GM18868 (cell line): ENCODE results near the gene EFCAB11.
"Not testable (repeated sequence)": the region's sequence is repeated elsewhere in the genome, so short reads cannot be mapped to it uniquely, and the experiment has no call there.

Experiments used
- ATAC-seq: cut with Tn5 transposase; IDR thresholded peaks from one replicate; pipeline ENCODE4 v1.9.1; 2021; ENCODE audit warnings: mild to moderate bottlenecking, moderate library complexity; ENCODE audit not compliant: unreplicated experiment

Gene EFCAB11

DNA sequence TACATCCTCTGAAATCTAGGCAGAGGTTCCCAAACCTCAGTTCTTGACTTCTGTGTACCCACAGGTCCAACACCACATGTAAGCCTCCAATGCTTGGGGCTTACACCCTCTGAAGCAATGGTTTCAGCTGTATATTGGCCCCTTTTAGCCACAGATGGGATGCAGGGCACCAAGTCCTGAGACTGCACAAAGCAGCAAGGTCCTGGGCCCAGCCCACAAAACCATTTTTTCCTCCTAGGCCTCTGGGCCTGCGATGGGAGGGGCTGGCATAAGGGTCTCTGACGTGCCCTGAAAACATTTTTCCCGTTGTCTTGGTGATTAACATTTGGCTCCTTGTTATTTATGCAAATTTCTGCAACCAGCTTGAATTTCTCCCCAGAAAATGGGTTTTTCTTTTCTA lies 80.4 kb downstream of the EFCAB11 start:
- ATAC-seq: not testable (repeated sequence)

DNA sequence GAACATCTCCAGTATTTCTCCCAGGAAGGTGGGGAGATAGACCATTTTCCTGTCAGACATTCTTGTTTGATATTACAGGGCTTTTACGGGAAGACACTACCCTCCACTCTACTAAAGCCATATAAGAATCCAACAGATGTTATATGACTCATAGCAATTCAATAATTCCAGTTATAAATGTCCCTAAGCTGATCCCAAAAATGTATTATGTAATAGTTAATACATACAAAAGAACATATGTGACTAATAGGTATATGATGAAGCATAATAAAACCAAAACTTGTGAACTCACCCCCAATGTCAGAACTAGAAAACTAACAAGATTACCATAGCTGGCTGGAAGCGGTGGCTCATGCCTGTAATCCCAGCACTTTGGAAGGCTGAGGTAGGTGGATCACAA lies 84.2 kb downstream of the EFCAB11 start:
- ATAC-seq: no peak

DNA sequence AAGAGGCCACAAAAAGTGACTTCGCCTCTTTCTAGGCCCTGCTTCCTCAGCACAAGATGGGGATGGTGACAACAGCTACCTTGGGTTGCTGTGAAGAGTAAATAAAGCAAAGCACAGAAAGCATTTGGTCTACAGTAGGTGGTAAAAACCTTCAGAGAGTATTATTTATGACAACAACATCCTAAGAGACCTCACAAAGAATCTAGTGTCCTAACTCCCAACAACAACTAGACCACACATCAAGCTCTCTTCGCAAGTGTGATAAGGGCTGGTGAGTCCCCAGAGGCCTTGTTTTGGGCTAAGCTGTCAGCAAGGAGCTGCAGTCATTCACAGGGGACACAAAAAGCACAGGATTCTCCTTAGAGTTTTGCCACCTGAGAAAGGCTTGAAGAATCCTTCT lies 84.9 kb downstream of the EFCAB11 start:
- no peak for ATAC-seq

DNA sequence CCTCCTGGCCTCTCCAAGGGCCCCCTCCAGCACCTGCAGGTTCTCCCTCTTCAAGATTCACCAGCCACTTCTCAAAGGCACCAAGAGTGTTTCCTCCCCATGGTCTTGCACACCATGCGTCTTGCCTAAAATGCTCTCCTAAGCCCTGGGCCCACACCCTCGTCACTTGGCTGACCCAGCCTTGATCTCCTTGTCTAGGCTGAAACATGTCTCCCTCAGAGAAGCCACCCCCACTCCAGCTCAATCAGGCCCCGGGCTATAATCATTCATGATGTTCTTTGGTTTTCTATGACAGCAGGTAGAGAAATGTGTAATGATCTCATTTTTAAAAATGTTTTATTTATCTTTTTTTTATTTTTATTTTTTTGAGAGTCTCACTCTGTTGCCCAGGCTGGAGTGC lies 88.1 kb downstream of the EFCAB11 start:
- no peak for ATAC-seq

DNA sequence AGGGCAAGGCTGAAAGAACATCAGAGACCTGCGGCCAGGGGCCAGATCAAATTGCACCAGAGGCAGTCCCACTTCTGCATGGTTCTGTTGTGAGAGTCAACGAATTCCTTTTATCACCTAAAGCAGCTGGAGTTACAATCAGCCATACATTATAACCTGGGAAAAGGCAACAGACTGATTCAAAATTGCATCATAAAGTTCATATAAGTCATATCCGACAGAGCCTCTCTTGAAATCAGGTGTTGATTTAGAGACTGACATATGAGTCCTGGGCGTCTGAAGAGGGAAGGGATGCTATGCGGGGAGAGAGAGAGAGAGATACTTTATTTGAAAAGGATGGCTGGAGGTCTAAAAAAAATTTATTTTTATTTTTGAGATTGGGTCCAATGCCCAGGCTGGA lies 89.4 kb downstream of the EFCAB11 start:
- ATAC-seq: no peak

DNA sequence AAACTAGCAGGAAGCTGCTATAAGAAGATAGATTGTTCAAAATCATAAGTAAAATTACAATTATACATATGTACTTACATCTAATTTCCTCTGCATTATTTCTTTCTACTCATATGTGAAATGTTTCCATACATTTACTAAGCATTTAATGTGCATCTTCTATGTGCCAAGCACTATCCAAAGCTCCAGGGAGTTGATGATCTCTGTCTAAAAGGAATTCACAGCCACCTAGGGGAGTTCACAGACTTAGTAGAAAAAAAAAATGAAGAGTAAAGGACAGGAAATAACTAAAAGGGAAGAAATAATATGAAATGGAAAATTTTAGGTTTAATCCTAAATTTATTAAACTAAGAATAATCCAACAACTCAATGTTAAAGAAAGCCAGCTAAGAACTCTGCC lies 91.7 kb downstream of the EFCAB11 start:
- ATAC-seq: no peak

DNA sequence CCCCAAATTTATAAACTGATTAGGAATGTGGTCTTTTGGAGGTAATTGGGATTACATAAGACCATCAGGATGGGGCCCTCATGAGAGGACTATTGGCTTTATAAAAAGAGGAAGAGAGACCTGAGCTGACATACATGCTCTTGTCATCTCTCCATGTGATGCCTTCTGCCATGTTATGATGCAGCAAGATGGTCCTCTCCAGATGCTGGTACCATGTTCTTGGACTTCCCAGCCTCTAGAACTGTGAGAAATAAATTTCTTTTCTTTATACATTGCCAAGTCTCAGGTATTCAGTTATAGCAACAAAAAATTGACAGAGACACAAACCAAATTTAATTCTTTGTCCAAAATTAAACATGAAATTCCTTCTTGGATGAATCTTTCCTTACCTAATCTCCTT lies 92.9 kb downstream of the EFCAB11 start:
- ATAC-seq: no peak

DNA sequence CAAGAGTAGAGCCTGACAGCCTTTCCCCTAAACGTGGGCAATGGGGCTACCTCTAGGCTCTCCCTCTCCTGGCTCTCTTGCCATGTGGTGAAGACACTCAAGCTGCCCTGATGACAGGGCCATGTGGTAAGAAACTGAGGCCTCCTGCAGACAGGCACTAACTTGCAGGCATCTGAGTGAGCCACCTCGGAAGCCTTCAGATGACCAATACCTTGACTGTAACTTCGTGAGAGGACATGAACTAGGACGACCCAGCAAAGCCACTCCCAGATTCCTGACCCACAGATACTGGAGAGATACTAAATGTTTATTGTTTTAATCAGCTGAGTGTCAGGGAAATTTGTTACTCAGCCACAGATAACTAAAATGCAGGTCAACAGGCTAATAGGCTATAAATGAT lies 96.4 kb downstream of the EFCAB11 start:
- no peak for ATAC-seq

DNA sequence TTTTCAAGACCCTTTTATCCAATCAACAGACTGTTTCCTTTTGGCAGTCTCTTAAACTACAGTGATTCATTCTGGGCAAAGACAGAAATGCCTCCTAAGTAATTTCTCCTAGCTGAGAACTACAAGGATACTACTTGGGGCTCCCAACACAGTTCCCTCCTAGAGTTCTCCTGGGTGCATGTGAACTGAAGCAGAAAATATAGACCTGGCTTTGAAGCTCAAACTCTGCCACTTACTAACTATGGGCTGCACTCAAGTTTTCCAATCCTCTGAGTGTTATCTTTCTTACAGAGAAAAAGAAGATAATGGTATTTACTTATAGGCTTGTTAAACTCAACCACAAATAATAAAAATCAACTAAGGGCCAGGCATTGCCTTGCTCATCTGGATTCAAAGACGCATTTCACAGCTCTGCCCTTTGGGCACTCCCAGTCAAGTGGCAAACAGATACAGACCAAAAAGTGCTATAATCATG lies 97.6 kb downstream of the EFCAB11 start:
- ATAC-seq: no peak

DNA sequence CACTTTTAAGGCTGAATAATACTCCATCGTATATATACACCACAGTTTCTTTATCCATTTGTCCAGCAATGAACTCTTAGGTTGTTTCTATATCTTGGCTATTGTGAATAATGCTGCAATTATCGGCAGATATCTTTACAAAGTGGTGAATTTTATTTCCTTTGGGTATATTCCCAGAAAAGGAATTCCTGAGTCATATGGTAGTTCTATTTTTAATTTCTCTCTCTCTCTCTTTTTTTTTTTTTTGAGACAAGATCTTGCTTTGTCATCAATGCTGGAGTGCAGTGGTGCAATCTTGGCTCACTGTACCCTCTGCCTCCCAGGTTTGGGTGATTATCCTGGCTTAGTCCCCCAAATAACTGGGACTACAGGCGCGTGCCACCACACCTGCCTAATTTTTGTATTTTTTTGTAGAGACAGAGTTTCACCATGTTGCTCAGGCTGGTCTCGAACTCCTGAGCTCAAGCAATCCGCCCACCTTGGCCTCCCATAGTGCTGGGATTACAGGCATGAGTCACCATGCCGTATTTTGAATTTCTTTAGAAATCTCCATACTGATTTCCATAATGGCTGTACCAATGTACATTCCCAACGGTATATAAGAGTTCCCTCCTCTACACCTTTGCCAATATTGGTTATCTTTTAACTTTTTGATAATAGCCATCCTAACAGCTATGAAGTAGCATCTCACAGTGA lies 98.4 kb downstream of the EFCAB11 start:
- ATAC-seq: no peak

DNA sequence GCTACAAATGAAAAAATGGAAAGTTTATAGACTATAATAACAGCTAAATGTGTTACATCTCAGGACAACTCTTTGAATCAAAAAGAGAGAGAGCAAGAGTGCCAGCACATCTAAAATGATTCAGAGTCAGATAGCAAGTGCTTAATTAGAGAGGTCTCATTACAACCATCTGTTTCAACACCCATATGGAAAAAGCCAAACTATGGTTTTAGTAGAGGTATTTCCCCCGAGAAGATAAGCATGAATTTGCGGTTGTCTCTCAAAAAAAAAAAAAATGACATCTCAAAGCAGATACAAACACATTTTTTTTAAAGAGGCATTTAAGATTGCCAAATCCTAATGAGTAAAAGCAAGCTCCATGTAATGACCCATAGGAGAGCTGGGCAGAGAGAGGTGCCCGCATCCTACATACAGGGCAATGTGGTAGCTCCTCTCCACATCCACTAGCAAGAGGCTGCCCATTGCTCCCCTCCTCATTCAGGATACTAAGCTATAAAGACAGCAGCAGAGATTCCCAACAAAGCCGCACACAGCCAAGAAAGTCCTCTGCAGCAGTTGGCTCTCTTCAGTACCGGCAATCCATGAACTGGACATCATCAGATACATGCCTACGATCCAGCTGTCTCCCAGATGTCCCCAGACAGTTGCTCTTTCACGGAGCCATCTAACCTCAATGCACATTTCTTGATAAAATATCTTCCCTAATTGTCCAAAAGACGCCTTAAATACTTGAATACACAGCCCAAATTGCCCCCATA lies 100.4 kb downstream of the EFCAB11 start:
- ATAC-seq: no peak

DNA sequence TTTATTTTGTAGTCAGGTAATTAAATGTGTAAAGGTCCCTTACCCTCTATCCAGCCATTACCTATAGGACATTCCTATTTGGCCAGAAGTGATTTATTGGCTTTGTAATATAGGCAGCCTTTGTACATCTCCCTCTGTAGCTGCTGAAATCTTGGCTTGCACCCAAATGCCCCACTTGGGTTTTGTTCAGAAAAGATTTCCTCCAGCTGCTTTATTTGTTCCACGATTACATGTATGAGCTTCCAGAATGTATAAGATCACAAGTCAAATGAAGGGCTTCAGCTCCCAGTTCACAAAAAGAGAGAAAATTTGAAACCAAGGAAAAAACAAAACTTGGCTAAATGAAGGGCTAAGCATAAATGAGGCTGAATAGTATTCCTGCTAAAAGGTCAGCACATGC lies 103.4 kb downstream of the EFCAB11 start:
- ATAC-seq: no peak

DNA sequence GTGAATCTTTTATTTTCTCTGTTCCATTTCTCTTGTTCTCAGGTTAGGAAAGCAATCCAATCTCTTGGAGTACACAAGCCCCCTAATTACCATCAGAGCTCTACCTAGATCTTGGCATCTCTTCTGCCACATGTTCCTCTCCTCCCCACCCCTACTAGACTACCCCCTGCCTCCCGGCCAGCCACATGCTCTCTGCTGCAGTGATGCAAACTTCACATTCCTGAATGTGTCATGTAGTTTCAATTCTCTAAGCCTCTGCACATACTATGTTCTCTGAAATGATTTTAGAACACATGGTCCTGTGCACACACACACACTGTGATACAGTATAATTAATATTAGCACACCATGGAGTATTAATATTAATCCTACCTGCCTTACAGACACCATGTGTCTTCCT lies 104.6 kb downstream of the EFCAB11 start:
- ATAC-seq: no peak

DNA sequence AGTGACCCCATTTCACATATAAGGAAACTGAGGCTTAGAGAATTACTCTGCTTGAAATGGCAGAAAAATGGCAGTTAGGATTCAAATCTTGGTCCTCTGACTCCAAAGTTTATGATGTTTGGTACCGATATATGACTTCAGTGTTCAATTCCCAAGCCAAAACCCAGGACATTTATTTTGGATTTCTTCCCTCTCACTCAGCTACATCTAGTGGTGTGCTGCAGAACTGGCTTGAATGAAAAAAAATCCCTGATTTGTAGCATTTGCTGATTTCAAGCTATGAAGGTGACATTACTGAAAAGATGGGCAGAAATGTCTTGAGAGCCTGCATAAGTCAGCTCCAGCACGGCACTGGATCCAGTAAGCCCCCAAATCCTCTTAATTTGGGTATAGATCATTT lies 106.4 kb downstream of the EFCAB11 start:
- ATAC-seq: no peak

DNA sequence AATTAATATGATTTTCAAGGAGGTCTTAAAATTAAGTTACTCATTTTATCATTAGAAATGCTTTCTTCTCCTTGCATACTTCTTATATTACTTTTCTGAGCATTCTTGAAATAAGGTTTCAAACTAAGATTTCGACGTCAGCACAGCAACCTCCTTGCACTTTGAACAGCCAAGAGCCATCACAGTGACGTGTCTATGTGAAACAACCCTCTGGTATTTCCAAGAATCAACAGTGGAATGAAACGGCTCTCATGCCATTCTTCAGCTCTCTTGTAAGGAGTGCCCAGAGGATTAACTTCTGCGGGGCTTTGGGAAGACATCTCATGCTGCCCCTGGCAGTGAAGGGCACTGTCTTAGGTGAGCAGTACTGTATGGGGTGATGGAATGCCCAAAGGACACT lies 109.2 kb downstream of the EFCAB11 start:
- no peak for ATAC-seq

DNA sequence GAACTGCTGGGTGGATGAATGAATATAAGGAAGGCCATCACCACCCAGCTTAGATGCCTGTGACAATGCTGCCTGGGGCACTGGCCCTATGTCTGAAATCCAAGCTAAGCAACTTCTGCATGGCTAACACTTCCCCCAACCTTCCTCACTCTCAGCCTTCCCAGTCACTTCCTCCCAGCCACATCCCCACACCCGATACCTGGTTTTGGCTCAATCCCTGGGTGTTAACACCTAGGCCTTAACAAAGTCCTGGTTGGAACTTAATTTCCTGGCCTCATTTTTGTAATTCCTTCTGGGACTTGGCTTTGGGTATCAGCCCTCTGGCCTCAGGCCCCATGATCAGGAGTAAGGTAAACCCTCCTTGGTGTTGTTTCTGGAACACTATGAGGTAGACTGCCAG lies 110.0 kb downstream of the EFCAB11 start:
- no peak for ATAC-seq

DNA sequence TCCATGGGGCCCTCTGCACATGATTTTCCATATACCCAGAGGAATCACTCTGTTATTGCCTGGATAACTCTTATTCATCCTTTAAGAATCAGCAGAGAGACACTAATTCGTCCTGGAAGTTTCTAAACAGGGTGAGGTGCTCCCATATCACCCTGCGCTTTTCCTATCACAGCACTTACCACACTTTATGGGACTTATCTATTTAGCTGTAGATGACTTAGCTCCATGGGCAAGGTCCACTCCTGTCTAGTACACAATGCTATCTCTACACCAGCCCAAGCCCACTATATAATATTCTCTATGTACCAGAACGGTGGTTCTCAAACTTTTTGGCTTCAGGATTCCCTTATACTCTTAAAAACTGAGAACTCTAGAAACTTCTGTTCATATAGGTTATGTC lies 111.7 kb downstream of the EFCAB11 start:
- ATAC-seq: no peak

DNA sequence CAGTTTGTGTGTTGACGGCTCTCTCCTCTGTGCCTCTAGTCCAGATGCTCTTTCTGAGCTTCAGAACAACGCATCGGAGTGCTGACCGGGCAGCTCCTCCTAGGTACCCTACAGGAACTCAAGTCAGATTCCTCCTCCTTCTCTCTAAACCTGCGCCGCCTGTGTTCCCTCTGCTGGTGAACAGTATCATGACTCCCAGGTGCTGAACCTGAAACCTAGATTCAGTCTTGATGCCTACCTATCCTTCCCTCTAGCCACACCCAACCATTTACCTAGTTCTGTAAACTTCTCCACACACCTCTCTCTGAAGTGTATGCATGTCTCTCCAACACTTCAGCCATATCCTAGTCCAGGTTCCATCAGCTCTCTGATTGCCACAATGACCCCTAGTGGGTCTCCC lies 112.7 kb downstream of the EFCAB11 start:
- no peak for ATAC-seq

DNA sequence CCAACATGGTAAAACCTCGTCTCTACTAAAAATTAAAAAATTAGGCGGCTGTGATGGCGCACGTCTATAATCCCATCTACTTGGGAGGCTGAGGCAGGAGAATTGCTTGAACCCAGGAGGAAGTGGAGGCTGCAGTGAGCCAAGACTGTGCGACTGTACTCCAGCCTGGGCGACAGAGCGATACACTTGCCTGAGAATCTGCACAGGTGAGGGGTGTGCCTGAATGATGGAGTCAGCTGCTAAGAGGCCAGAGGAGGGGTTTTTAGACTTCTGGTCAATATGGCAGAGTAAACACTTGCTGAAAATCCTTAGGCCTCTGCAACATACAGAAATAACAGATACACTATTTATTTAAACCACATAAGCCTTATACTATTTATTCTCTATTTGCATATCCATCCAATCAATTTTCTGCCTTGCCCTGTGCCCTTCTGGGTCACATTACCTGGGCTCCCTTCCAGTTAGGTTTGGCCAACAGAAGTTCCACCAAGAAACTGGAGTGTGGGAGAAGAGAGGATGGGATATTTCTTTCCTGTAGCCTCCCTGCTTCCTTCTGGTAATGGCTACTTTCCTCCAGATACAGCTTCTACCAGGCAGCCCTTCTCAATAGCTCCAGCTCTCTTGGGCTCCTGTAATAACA lies 117.6 kb downstream of the EFCAB11 start:
- no peak for ATAC-seq

DNA sequence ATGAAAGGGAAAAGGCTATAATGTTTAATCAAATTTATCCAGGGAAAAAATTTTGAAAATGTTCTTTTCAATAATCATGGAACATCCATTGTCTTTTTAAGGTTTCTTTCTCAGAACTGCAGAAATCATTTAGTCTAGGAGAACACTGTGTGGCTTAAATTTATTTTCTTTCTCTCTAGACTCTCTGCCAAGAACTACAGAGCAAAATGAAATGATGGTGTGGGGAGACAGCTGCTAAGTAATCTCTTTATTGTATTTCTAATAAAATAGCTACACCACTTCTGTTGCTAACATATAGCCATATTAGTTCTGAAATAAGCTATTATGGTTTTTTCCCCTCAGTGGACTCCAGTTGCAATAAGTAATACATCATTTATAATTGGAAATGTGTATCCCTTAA lies 120.9 kb downstream of the EFCAB11 start:
- ATAC-seq: no peak

DNA sequence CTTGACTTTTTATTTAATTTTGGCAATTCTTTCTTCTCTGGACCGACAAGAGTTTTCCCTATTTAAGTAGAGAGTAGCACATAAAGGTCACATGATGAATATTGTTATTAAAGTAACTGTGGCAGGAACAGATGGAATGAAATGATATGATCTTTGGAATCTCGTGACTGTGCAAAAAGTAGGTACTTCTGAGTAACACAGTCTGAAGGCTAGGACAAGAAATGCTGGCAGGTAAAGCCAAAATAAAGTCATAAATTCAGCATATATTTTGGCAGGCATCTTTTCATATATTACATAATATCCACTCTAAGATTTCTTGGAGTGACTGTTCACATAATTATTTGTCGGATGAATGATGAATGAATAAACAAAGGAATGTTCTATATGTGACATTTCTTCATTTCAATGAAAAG lies 121.4 kb downstream of the EFCAB11 start:
- ATAC-seq: no peak
